Parathyroid adenoma (tissue), 2 donors: Measurements from ENCODE around the gene SSMEM1.

Experiments
- H2AFZ ChIP-seq: fragments of 300-600 bp; sonication (generic); one replicate; pipeline ENCODE4 v1.7.0; 2017; ENCODE audit warnings: antibody characterized with exemption, mild to moderate bottlenecking
- H3K27ac ChIP-seq: fragments of 300-600 bp; sonication (generic); one replicate; pipeline ENCODE4 v1.7.0; 2017
- H3K27me3 ChIP-seq: fragments of 300-600 bp; sonication (generic); one replicate; pipeline ENCODE4 v1.7.0; 2017; ENCODE audit warnings: low read length; ENCODE audit not compliant: control insufficient read depth, insufficient read depth
- H3K36me3 ChIP-seq: fragments of 300-600 bp; sonication (generic); one replicate; pipeline ENCODE4 v1.7.0; 2017; ENCODE audit warnings: low read length; ENCODE audit not compliant: control insufficient read depth, insufficient read depth
- H3K4me1 ChIP-seq: fragments of 300-600 bp; sonication (generic); one replicate; pipeline ENCODE4 v1.7.0; 2017; ENCODE audit warnings: control low read depth
- H3K4me2 ChIP-seq: fragments of 300-600 bp; sonication (generic); one replicate; pipeline ENCODE4 v1.7.0; 2017; ENCODE audit warnings: low read length
- H3K4me3 ChIP-seq: fragments of 300-600 bp; sonication (generic); one replicate; pipeline ENCODE4 v1.7.0; 2017; ENCODE audit warnings: low read depth, low read length
- H3K79me2 ChIP-seq: fragments of 300-600 bp; sonication (generic); one replicate; pipeline ENCODE4 v1.7.0; 2017; ENCODE audit warnings: control low read depth
- H3K9ac ChIP-seq: fragments of 300-600 bp; sonication (generic); one replicate; pipeline ENCODE4 v1.7.0; 2017; ENCODE audit warnings: mild to moderate bottlenecking
- H3K9me3 ChIP-seq: fragments of 300-600 bp; sonication (generic); one replicate; pipeline ENCODE4 v1.7.0; 2017; ENCODE audit warnings: low read length; ENCODE audit not compliant: control insufficient read depth
- CTCF ChIP-seq: fragments of 300-600 bp; sonication (generic); IDR thresholded peaks from one replicate; pipeline ENCODE4 v1.7.0; 2017; ENCODE audit warnings: antibody characterized with exemption, mild to moderate bottlenecking
- donor health status: primary hyperparathyroidism.

The SSMEM1 gene

GRCh38 chr7:130207642-130208041, at the start of gene SSMEM1:
Gene SSMEM1 (plus strand): TSS chr7:130207860. CDS start chr7:130207911, 51 bp downstream.
- H3K9me3 ChIP-seq: no peaks in the 10 kb centered on the region
- peak within 1 kb of the TSS; percentile 18 for H2AFZ ChIP-seq
- H3K4me2 ChIP-seq: no peak within 1 kb of the TSS
- H3K9ac ChIP-seq: no peak within 1 kb of the TSS
- no peaks in the 10 kb centered on the region for H3K4me1 ChIP-seq
- no peaks in the 10 kb centered on the region for H3K36me3 ChIP-seq
- TF ChIP-seq CTCF: no peak
- H3K27ac ChIP-seq: no peak within 1 kb of the TSS
- H3K27me3 ChIP-seq: no peaks in the 10 kb centered on the region
- no peak within 1 kb of the TSS for H3K4me3 ChIP-seq
- no peaks in the 10 kb centered on the region for H3K79me2 ChIP-seq

- no peak for TF ChIP-seq CTCF
- Histone ChIP-seq H3K36me3 (no peaks in the 10 kb centered on the region), H3K4me3 (no peak overlapping the region)
Measured at GRCh38 chr7:130160023-130160422, 47.6 kb upstream of the SSMEM1 start.

GRCh38 chr7:130160455-130160854, 47.2 kb upstream of the SSMEM1 start:
- no peak overlapping the region for H2AFZ ChIP-seq
- H3K9me3 ChIP-seq: no peaks in the 10 kb centered on the region
- TF ChIP-seq CTCF: no peak
- H3K9ac ChIP-seq: no peak overlapping the region
- no peak overlapping the region for H3K27ac ChIP-seq
- H3K36me3 ChIP-seq: no peaks in the 10 kb centered on the region
- no peaks in the 10 kb centered on the region for H3K79me2 ChIP-seq
- H3K4me3 ChIP-seq: no peak overlapping the region
- H3K4me2 ChIP-seq: no peak overlapping the region
- H3K4me1 ChIP-seq: no peaks in the 10 kb centered on the region
- H3K27me3 ChIP-seq: no peaks in the 10 kb centered on the region

More at GRCh38 chr7:130160023-130160422, 47.6 kb upstream of the SSMEM1 start:
- Histone ChIP-seq H3K4me1 (no peaks in the 10 kb centered on the region), H3K9me3 (no peaks in the 10 kb centered on the region), H3K4me2 (no peak overlapping the region), H3K27me3 (no peaks in the 10 kb centered on the region), H3K79me2 (no peaks in the 10 kb centered on the region), H2AFZ (no peak overlapping the region), H3K9ac (no peak overlapping the region), H3K27ac (no peak overlapping the region)

GRCh38 chr7:130162196-130162595, 45.5 kb upstream of the SSMEM1 start:
- H3K9ac ChIP-seq: no peak overlapping the region
- no peak overlapping the region for H3K4me3 ChIP-seq
- no peaks in the 10 kb centered on the region for H3K4me1 ChIP-seq
- H3K36me3 ChIP-seq: no peaks in the 10 kb centered on the region
- TF ChIP-seq CTCF: no peak
- H3K27ac ChIP-seq: no peak overlapping the region
- no peak overlapping the region for H3K4me2 ChIP-seq
- no peaks in the 10 kb centered on the region for H3K9me3 ChIP-seq
- H2AFZ ChIP-seq: no peak overlapping the region
- H3K79me2 ChIP-seq: no peaks in the 10 kb centered on the region
- H3K27me3 ChIP-seq: no peaks in the 10 kb centered on the region

- H3K27me3 ChIP-seq: no peaks in the 10 kb centered on the region
- H3K79me2 ChIP-seq: no peaks in the 10 kb centered on the region
- H3K27ac ChIP-seq: no peak overlapping the region
- no peak for TF ChIP-seq CTCF
- H3K36me3 ChIP-seq: no peaks in the 10 kb centered on the region
- H2AFZ ChIP-seq: no peak overlapping the region
- no peaks in the 10 kb centered on the region for H3K4me1 ChIP-seq
- no peaks in the 10 kb centered on the region for H3K9me3 ChIP-seq
- no peak overlapping the region for H3K9ac ChIP-seq
- no peak overlapping the region for H3K4me3 ChIP-seq
- H3K4me2 ChIP-seq: no peak overlapping the region
Measured at GRCh38 chr7:130174237-130174959, 33.3 kb upstream of the SSMEM1 start.
